ENCODE data around the gene QRICH2. TPM values are rescaled to one million over a fixed set of nuclear protein-coding genes. Genes with fewer than 3 reads are reported as not detected.
A peak's percentile ranks its signal among the peaks of the same experiment; 100 is the strongest.
"Not testable (repeated sequence)": the region's sequence is repeated elsewhere in the genome, so short reads cannot be mapped to it uniquely, and the experiment has no call there.

Gene QRICH2
- total and polyA plus RNA-seq, 10 of the 15 experiments (the other 5 are each of a cell fraction or from before 2014, with no cell fraction given) = 0.04 to 0.72 (median 0.25) TPM

DNA sequence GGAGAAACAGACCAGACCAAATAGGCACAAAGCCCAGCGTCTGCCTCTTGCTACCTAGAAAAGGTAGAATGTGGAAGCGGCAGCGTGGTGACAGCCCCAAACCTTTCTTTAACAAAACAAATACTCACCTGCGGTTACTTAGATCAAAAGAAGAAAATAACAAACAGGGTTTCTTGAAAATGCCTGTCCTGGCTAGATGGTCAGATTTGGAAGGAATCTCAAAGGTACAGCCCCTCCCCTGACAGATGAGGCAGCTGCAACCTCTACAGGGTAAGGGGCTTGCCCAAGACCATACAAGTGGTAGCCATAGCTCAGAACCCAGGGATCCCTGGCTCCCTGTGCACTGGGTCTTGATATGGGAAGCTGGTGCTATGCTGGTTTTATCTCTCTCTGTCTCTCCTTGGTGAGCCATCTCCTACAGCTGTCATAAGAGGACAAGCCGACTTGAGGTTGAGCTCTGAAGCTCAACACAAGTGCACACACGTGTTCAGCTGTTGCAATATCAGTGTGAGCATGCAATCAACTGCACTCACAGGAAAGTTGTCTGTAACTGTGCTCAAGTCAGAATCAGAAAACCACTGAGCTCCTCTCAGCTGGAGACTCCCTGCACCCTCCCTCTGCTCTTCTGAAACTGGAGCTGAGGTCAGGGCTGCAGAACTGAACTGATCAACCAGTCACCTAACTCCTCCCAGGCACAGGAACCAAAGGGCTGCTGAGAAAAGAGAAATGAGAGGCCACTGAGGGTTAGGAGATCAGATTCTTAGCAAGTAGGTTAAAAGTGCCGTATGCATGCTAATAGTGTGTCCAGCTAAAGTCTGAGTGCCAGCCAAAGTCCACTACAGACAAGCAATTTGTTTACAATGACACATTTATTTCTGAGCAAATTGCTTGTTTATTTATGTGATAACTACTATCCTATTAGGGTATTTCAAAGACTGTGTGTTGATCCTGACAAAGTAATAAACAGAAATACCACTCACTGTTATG is 61.7 kb downstream of the QRICH2 start (continued):
- TF ChIP-seq, protein P1, sequence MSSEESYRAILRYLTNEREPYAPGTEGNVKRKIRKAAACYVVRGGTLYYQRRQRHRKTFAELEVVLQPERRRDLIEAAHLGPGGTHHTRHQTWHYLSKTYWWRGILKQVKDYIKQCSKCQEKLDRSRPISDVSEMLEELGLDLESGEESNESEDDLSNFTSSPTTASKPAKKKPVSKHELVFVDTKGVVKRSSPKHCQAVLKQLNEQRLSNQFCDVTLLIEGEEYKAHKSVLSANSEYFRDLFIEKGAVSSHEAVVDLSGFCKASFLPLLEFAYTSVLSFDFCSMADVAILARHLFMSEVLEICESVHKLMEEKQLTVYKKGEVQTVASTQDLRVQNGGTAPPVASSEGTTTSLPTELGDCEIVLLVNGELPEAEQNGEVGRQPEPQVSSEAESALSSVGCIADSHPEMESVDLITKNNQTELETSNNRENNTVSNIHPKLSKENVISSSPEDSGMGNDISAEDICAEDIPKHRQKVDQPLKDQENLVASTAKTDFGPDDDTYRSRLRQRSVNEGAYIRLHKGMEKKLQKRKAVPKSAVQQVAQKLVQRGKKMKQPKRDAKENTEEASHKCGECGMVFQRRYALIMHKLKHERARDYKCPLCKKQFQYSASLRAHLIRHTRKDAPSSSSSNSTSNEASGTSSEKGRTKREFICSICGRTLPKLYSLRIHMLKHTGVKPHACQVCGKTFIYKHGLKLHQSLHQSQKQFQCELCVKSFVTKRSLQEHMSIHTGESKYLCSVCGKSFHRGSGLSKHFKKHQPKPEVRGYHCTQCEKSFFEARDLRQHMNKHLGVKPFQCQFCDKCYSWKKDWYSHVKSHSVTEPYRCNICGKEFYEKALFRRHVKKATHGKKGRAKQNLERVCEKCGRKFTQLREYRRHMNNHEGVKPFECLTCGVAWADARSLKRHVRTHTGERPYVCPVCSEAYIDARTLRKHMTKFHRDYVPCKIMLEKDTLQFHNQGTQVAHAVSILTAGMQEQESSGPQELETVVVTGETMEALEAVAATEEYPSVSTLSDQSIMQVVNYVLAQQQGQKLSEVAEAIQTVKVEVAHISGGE (CRISPR knock-in tag; IDR thresholded peaks at IDR 0.05) = no peak
- TF ChIP-seq RB1 (IDR thresholded peaks at IDR 0.05; ENCODE audit: borderline replicate concordance) = no peak
- no peak for TF ChIP-seq BRCA1 (IDR thresholded peaks at IDR 0.05; ENCODE audit: low read depth, low read length)
- TF ChIP-seq KDM1A (IDR thresholded peaks at IDR 0.05; ENCODE audit: borderline replicate concordance) = no peak
- peak; percentile 59; the same call in 2 of the 3 replicates for TF ChIP-seq POU2F2 (IDR thresholded peaks at IDR 0.05; ENCODE audit: borderline replicate concordance, low read depth, low read length)
- TF ChIP-seq, protein P2, sequence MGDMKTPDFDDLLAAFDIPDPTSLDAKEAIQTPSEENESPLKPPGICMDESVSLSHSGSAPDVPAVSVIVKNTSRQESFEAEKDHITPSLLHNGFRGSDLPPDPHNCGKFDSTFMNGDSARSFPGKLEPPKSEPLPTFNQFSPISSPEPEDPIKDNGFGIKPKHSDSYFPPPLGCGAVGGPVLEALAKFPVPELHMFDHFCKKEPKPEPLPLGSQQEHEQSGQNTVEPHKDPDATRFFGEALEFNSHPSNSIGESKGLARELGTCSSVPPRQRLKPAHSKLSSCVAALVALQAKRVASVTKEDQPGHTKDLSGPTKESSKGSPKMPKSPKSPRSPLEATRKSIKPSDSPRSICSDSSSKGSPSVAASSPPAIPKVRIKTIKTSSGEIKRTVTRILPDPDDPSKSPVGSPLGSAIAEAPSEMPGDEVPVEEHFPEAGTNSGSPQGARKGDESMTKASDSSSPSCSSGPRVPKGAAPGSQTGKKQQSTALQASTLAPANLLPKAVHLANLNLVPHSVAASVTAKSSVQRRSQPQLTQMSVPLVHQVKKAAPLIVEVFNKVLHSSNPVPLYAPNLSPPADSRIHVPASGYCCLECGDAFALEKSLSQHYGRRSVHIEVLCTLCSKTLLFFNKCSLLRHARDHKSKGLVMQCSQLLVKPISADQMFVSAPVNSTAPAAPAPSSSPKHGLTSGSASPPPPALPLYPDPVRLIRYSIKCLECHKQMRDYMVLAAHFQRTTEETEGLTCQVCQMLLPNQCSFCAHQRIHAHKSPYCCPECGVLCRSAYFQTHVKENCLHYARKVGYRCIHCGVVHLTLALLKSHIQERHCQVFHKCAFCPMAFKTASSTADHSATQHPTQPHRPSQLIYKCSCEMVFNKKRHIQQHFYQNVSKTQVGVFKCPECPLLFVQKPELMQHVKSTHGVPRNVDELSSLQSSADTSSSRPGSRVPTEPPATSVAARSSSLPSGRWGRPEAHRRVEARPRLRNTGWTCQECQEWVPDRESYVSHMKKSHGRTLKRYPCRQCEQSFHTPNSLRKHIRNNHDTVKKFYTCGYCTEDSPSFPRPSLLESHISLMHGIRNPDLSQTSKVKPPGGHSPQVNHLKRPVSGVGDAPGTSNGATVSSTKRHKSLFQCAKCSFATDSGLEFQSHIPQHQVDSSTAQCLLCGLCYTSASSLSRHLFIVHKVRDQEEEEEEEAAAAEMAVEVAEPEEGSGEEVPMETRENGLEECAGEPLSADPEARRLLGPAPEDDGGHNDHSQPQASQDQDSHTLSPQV (IDR thresholded peaks at IDR 0.05) = no peak

DNA sequence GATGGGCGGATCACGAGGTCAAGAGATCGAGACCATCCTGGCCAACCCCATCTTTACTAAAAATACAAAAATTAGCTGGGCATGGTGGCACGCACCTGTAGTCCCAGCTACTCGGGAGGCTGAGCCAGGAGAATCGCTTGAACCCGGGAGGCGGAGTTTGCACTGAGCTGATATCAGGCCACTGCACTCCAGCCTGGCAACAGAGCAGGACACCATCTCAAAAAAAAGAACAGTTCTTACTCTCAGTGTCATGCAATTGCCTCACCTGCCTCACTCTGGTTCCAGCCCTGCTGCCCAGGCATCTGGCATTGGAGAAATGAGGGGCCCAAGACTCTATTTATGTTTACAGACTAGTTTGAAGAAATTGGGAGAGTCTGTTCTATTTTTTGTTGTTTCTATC is 63.4 kb downstream of the QRICH2 start:
- over 99% methylated on average over 8 of the region's 8 CpGs for WGBS (ENCODE audit: insufficient coverage, insufficient replicate concordance, low lambda C conversion rate, missing lambda C conversion rate)
- H2AFZ ChIP-seq (ENCODE audit: control insufficient read depth, low read depth, low read length); ATAC-seq; H4K20me1 ChIP-seq (ENCODE audit: control insufficient read depth, insufficient read depth); H3K79me2 ChIP-seq (ENCODE audit: control insufficient read depth, insufficient read depth, low read length); H3K9me3 ChIP-seq (replicated peaks; ENCODE audit: control insufficient read depth, insufficient read depth, low read length); H3K27ac ChIP-seq (ENCODE audit: control insufficient read depth, insufficient read depth); H3K36me3 ChIP-seq (ENCODE audit: control insufficient read depth in 2 of 2, insufficient read depth in 2 of 2, low read length in 1 of 2); DNase-seq (ENCODE audit: low read depth, low spot score); in situ Hi-C loops (cut with MboI); H3K27me3 ChIP-seq (replicated peaks in 1 of 2; ENCODE audit: control insufficient read depth in 2 of 2, insufficient read depth in 2 of 2, low read length in 1 of 2); FAIRE-seq; BruUV-seq (replicated peaks); H3K4me2 ChIP-seq (ENCODE audit: control insufficient read depth, insufficient read depth); H3K4me3 ChIP-seq; H3K9ac ChIP-seq (ENCODE audit: control insufficient read depth, insufficient read depth, low read length): not testable (repeated sequence)
- intact Hi-C loops (cut with micrococcal nuclease; ENCODE audit: unreplicated experiment) = loop anchor here (5.0 kb wide), 1 partner anchor 57 kb away; no protein-coding TSS in a partner anchor
- ChIA-PET CTCF (interaction anchor here (2.3 to 8.0 kb wide), 4 partner anchors 17 to 63 kb away, joined by 6 to 82 read pairs (median 26); partner anchors contain the start of gene UBALD2), POLR2A (interaction anchor here (0.7 to 16.9 kb wide), 2 partner anchors 21 to 32 kb away, joined by 3 to 341 read pairs; partner anchors contain the start of gene UBALD2), SMC1A (ENCODE audit: uncharacterized antibody, unreplicated experiment) (interaction anchor here (1.0 to 13.9 kb wide), 6 partner anchors 9 to 64 kb away, joined by 3 to 226 read pairs (median 14); partner anchors contain the start of gene UBALD2), RAD21 (ENCODE audit: unreplicated experiment) (interaction anchor here (3.6 to 6.2 kb wide), 3 partner anchors 17 to 34 kb away, joined by 16 to 124 read pairs (median 89); partner anchors contain the start of gene UBALD2)
- H3K4me1 ChIP-seq (ENCODE audit: control insufficient read depth, insufficient read depth, low read length) = peaks cover 39% of the 10 kb centered on the region
